GM19025 (cell line): ENCODE measurements around the gene SRRM4.

Experiments used
- ATAC-seq: cut with Tn5 transposase; IDR thresholded peaks from one replicate; pipeline ENCODE4 v1.9.1; 2021; ENCODE audit warnings: mild to moderate bottlenecking, low read depth, moderate library complexity; ENCODE audit not compliant: unreplicated experiment

SRRM4 gene

DNA sequence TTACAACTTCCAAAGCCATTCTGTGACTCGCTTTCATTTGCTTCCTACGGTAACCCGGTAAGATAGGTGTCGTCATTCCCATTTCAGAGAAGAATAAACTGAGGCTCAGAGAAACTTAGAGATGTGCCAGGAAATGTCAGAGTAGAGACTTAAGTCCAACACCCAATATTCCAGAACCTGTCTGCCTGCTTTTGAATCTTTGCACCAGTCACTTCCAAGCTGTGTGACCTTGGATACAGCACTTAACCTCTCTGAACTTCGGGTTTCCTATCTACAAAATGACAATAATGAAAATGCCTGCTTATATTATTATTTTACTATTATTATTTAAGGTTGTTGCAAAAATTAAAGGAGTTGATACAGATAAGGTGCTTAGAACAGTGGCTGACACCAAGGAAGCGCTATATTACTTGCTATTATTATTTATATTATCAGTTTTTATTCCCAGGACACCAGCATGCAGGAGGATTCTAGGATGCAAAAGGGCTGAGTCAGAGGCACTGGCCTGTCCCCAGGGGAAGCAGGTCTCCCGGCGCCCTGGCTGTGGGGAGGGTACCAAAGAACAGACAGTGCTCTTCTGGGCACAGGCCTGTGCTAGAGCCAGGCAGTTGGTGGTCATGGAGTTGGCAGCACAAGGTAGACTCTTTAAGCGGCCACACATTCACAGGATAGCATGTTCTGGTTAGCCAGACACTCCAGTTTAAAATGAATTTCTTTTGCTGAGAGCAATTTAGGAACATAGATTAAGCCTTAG is 202.8 kb downstream of the SRRM4 start:
- no peak for ATAC-seq

DNA sequence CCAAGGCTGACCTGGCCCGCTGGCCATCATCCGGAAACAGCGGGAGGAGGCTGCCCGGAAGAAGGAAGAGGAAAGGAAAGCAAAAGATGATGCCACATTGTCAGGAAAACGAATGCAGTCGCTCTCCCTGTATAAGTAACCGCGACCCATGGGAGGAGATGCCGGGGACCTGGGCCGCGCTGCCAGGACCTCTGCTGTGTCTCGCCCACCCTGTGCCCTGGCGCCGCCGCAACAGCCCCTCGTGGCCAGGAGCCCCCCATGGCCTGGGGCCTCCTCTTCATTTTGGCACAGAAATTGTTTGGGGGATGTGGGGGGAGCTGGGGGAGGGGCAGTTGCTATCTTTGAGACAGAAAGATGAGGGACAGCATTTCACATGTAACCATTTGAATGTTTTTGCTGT is 213.9 kb downstream of the SRRM4 start:
- no peak for ATAC-seq

DNA sequence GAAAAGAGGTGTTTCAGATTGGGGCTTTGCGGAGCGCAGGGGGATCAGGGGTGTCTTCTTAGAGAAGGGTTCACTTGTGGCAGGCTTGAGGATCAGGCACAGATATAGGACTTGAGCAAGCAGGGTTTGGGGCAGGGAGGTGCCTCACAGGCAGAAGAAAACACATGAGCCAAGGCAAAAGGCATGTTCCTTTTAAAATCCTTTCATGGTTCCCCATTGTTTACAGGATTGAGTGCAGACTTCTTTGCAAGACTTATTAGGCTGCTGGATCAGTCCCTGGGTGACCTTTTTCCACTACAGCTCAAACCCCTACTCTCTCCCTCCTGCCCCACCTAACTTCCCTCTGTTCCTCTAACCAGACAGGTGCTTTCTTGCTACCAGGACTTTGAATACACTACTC is 217.1 kb downstream of the SRRM4 start:
- ATAC-seq, result no peak

DNA sequence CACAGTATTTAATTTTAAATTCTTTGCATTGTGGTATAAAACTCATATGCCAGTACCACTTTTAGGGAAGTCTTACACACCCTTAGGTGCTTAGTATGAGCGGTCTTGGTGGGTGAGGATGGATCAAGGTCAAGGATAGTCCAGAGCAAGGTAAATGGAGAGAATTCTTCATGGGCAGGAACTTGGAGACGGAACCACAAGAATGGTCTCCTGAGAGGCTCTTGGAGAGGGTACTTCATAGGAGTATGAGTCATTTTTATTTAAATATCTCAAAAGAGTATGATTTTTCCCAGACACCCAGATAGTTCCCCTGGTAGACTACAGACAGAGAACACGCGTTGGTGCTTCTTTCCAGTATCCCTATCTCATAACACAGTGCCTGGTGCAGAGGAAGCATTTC is 219.3 kb downstream of the SRRM4 start:
- ATAC-seq, result no peak

DNA sequence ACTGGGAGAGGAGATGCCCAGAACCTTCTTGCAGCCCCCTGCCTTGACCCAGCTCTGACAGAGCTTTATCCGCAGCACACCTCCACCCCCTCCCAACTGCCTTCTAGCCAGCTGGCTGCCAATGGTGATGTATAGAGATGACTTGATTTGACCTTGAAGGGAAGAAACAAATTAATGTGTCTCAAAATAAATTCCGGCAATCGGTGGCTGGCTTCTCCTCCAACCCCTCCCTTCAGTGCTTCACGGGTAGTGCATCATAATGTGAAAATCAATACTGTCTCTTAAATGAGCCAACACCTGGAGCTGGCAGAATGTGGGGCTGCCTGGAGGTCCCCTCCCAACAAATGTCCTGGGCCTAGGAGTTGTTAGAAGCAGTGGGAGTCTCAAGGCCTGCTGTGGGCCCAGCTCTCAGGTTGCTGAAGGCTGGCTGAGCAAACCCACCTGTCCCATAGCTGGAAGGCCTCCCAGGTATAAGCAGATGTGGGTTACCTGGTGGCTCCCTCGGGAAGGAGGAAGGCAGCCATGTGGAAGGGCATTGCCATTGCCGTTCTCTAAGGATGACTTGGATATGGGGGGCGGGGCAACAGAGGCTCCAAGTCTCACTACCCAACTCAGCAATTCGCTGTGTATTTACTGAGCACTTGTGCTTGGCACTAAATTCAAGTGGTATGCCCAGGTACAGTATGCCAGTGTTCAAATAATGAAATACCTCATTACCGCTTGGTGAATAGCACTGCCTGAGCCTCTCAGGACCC is 220.6 kb downstream of the SRRM4 start:
- ATAC-seq, result no peak

- no peak for ATAC-seq
Observed at GRCh38 chr12:119202544-119202943, 221.2 kb downstream of the SRRM4 start.

DNA sequence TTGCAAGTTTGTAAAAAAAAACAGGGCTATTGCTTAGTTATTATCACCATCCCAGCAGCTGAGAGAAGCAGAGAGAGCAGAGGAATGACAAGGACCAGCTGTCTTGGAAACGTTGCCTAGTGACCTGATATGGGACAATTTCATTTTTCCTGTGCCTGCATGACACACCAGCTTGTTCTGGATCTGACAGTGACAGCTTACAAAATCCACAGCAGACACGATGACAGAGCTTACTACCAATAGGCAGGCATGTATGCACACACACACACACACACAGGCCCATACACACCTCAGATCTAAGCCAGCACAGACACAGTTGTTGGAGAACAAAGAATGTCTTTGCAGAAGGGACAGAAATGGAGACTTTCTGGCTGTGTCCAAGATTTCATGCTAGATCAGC is 222.8 kb downstream of the SRRM4 start:
- no peak for ATAC-seq

DNA sequence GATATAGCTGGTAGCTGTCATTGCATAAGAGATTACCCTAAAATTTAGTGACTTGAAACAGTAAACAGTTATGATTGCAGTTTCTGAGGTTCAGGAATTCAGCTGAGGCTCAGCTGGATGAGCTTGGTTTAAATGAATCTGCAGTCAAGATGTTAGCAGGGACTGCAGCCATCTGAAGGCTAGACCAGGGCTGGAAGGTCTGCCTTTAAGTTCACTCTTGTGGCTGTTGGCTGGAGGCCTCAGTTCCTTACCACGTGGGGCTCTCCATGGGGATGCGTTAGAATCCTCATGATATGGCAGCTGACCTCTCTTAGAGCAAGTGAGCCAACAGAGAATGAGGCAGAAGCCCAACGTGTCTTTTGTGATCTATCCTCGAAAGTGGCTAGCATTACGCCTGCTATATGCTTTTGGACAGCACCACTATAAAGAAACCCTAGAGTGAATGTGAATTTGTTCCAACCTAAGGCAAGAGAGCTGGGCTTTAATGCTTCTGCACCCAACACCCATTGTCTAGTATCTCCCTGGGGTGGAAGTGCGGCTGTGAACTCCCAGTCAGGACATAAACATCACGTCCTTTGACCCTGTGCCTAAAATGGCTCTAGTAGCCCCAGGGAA is 223.4 kb downstream of the SRRM4 start:
- ATAC-seq, result no peak

- no peak for ATAC-seq
Observed at GRCh38 chr12:119206348-119207062, 225.2 kb downstream of the SRRM4 start.

- no peak for ATAC-seq
Observed at GRCh38 chr12:119207063-119207560, 225.8 kb downstream of the SRRM4 start.

GRCh38 chr12:119208626-119209061 is 227.3 kb downstream of the SRRM4 start:
- ATAC-seq, result no peak

GRCh38 chr12:119211884-119212283 is 230.5 kb downstream of the SRRM4 start:
- ATAC-seq, result no peak
